Naive thymus-derived CD4-positive, alpha-beta T cell (primary cell): ENCODE measurements around the gene TPP1. TPM values are rescaled to one million over a fixed set of nuclear protein-coding genes. Genes with fewer than 3 reads are reported as not detected.

Experiments
- ATAC-seq: fragments of 150-1000 bp; cut with Tn5 transposase; 2 replicates; pipeline ENCODE4 v1.10.0; 2021; ENCODE audit warnings: mild to moderate bottlenecking, moderate library complexity
- CTCF ChIA-PET: fragments of 350-600 bp; sonication (Branson Sonifier 250); formaldehyde crosslinking; loops from one replicate; lab custom pipeline; 2021; ENCODE audit warnings: antibody characterized with exemption; lab: Charles Lee
- POLR2A ChIA-PET: fragments of 350-600 bp; sonication (Branson Sonifier 250); formaldehyde crosslinking; loops from one replicate; lab custom pipeline; 2021; ENCODE audit warnings: antibody characterized with exemption, inconsistent platforms; lab: Charles Lee
- DNase-seq, 9 donors: peaks; one replicate each; pipeline versions ENCODE4 v3.0.0 to v3.0.0-alpha.2; 2020 to 2022; ENCODE audit warnings: mixed read lengths in 1 of 9
- H3K27ac ChIP-seq: one replicate; pipeline ENCODE4 v1.7.0; 2013; ENCODE audit warnings: mild to moderate bottlenecking, low read depth, low read length, moderate library complexity
- H3K27me3 ChIP-seq, 2 donors: one replicate each; pipeline ENCODE4 v1.7.0; 2013; ENCODE audit warnings: low read length in 2 of 2, mild to moderate bottlenecking in 2 of 2, moderate library complexity in 2 of 2; ENCODE audit not compliant: control insufficient read depth in 2 of 2, insufficient read depth in 2 of 2
- H3K36me3 ChIP-seq, 3 experiments: 1 replicate in 2 of 3; 2 replicates in 1 of 3; pipeline ENCODE4 v1.7.0; 2013; ENCODE audit warnings: low read length in 3 of 3, mild to moderate bottlenecking in 3 of 3, moderate library complexity in 1 of 3; ENCODE audit not compliant: insufficient read depth in 3 of 3, control insufficient read depth in 2 of 3
- H3K4me1 ChIP-seq, 2 donors: one replicate each; pipeline ENCODE4 v1.7.0; 2013; ENCODE audit warnings: low read length in 2 of 2, mild to moderate bottlenecking in 2 of 2, moderate library complexity in 1 of 2; ENCODE audit not compliant: control insufficient read depth in 2 of 2, insufficient read depth in 2 of 2
- H3K4me3 ChIP-seq: 2 replicates; pipeline ENCODE4 v1.7.0; 2013; ENCODE audit warnings: mild to moderate bottlenecking, low read length
- H3K9me3 ChIP-seq, 3 experiments: 1 replicate in 2 of 3; 2 replicates in 1 of 3; pipeline ENCODE4 v1.7.0; 2013; ENCODE audit warnings: low read length in 3 of 3; ENCODE audit not compliant: control insufficient read depth in 2 of 3
- H3K27ac Mint-ChIP-seq, 9 donors: one replicate each; pipeline ENCODE4 v1.8.0; 2020 to 2022; ENCODE audit warnings: mixed read lengths in 9 of 9, mild to moderate bottlenecking in 8 of 9, moderate library complexity in 5 of 9, inconsistent platforms in 2 of 9
- H3K27me3 Mint-ChIP-seq, 5 donors: one replicate each; pipeline ENCODE4 v1.8.0; 2021 to 2022; ENCODE audit warnings: mixed read lengths in 5 of 5, mild to moderate bottlenecking in 1 of 5
- H3K36me3 Mint-ChIP-seq, 5 donors: one replicate each; pipeline ENCODE4 v1.8.0; 2020 to 2022; ENCODE audit warnings: mixed read lengths in 5 of 5, mild to moderate bottlenecking in 3 of 5, inconsistent platforms in 1 of 5
- H3K4me1 Mint-ChIP-seq, 7 donors: one replicate each; pipeline ENCODE4 v1.8.0; 2020 to 2022; ENCODE audit warnings: mixed read lengths in 7 of 7, mild to moderate bottlenecking in 3 of 7, inconsistent platforms in 1 of 7
- H3K4me3 Mint-ChIP-seq, 10 donors: one replicate each; pipeline ENCODE4 v1.8.0; 2020 to 2022; ENCODE audit warnings: mild to moderate bottlenecking in 10 of 10, mixed read lengths in 10 of 10, moderate library complexity in 6 of 10, inconsistent platforms in 2 of 10
- H3K9me3 Mint-ChIP-seq, 11 donors: one replicate each; pipeline ENCODE4 v1.8.0; 2020 to 2022; ENCODE audit warnings: mixed read lengths in 11 of 11, mild to moderate bottlenecking in 4 of 11, inconsistent platforms in 1 of 11, moderate library complexity in 1 of 11
- intact Hi-C, 2 donors: fragments of 100-400 bp; cut with micrococcal nuclease; formaldehyde crosslinking; loops; one replicate each; pipeline ENCODE4 v1.15.1; 2023
- polyA plus RNA-seq, 2 donors: library from polyadenylated mRNA; unstranded; fragments of 300-500 nt; fragmentation: Illumina TruSeq; gene quantifications; one replicate each; pipeline ENCODE4 v1.2.3, GENCODE V29; 2021
- total RNA-seq, 6 experiments: library from RNA in 5 of 6; stranded (reverse) in 5 of 6; gene quantifications; 1 replicate in 5 of 6; 2 replicates in 1 of 6; pipeline ENCODE4 v1.2.3 and lab custom pipeline; 2021 to 2026

The TPP1 gene
- total and polyA plus RNA-seq, 7 experiments from 2014 or later: 49.9 to 160 (median 116) TPM

- Mint-ChIP-seq H3K27me3 (no peaks in the 10 kb centered on the region), H3K27ac (no peak overlapping the region), H3K4me1 (peaks cover 0 to 12% (median 4%) of the 10 kb centered on the region in 7 donors), H3K4me3 (no peak overlapping the region), H3K36me3 (peaks cover 4 to 33% (median 25%) of the 10 kb centered on the region in 5 donors), H3K9me3 (no peaks in the 10 kb centered on the region)
- Histone ChIP-seq H3K9me3 (no peaks in the 10 kb centered on the region), H3K36me3 (no peaks in the 10 kb centered on the region), H3K4me3 (no peak overlapping the region), H3K27me3 (no peaks in the 10 kb centered on the region), H3K27ac (no peak overlapping the region), H3K4me1 (no peaks in the 10 kb centered on the region)
- intact Hi-C loops: no loop called here
- DNase-seq: no peak
- ChIA-PET CTCF (interaction anchor here (0.7 kb wide), 1 partner anchor 106 kb away, joined by 3 read pairs; no protein-coding TSS in a partner anchor), POLR2A (no interaction called here)
- ATAC-seq: no peak
Observed at GRCh38 chr11:6574816-6575715, 44.2 kb downstream of the TPP1 start.

- ChIA-PET POLR2A (no interaction called here), CTCF (no interaction called here)
- peaks cover 0 to 20% (median 4%) of the 10 kb centered on the region in 7 donors for H3K4me1 Mint-ChIP-seq
Observed at GRCh38 chr11:6572215-6572614, 47.0 kb downstream of the TPP1 start.

GRCh38 chr11:6571434-6572008, 47.7 kb downstream of the TPP1 start:
- no peak for DNase-seq
- Mint-ChIP-seq H3K27ac (no peak overlapping the region), H3K4me3 (no peak overlapping the region), H3K36me3 (peaks cover 4 to 34% (median 23%) of the 10 kb centered on the region in 5 donors), H3K9me3 (no peaks in the 10 kb centered on the region), H3K4me1 (peaks cover 0 to 18% (median 2%) of the 10 kb centered on the region in 7 donors), H3K27me3 (no peaks in the 10 kb centered on the region)
- H3K27me3 ChIP-seq: no peaks in the 10 kb centered on the region
- ATAC-seq: no peak
- H3K27ac ChIP-seq: no peak overlapping the region
- intact Hi-C loops: no loop called here
- H3K4me3 ChIP-seq: no peak overlapping the region
- peaks cover 0 to 2% (median 0%) of the 10 kb centered on the region in 3 experiments for H3K36me3 ChIP-seq
- H3K9me3 ChIP-seq: no peaks in the 10 kb centered on the region
- H3K4me1 ChIP-seq: no peaks in the 10 kb centered on the region
- ChIA-PET POLR2A (no interaction called here), CTCF (no interaction called here)

More at GRCh38 chr11:6572215-6572614, 47.0 kb downstream of the TPP1 start:
- Histone ChIP-seq H3K9me3 (no peaks in the 10 kb centered on the region), H3K36me3 (no peaks in the 10 kb centered on the region), H3K27ac (no peak overlapping the region), H3K4me3 (no peak overlapping the region), H3K4me1 (no peaks in the 10 kb centered on the region), H3K27me3 (no peaks in the 10 kb centered on the region)
- DNase-seq (no peak), ATAC-seq (no peak)
- intact Hi-C loops: no loop called here
- Mint-ChIP-seq H3K27ac (no peak overlapping the region), H3K27me3 (no peaks in the 10 kb centered on the region), H3K9me3 (no peaks in the 10 kb centered on the region), H3K4me3 (no peak overlapping the region), H3K36me3 (peaks cover 4 to 39% (median 25%) of the 10 kb centered on the region in 5 donors)

GRCh38 chr11:6570691-6571427, 48.4 kb downstream of the TPP1 start:
- no peak for DNase-seq
- intact Hi-C loops: no loop called here
- H3K36me3 ChIP-seq: peaks cover 0 to 6% (median 0%) of the 10 kb centered on the region in 3 experiments
- no peak overlapping the region for H3K4me3 Mint-ChIP-seq
- H3K27ac Mint-ChIP-seq: no peak overlapping the region
- H3K36me3 Mint-ChIP-seq: peaks cover 4 to 34% (median 21%) of the 10 kb centered on the region in 5 donors
- no peaks in the 10 kb centered on the region for H3K4me1 ChIP-seq
- H3K4me3 ChIP-seq: no peak overlapping the region
- H3K27ac ChIP-seq: no peak overlapping the region
- no peaks in the 10 kb centered on the region for H3K27me3 ChIP-seq
- CTCF ChIA-PET: no interaction called here
- no peaks in the 10 kb centered on the region for H3K9me3 Mint-ChIP-seq
- peaks cover 0 to 20% (median 0%) of the 10 kb centered on the region in 7 donors for H3K4me1 Mint-ChIP-seq
- no peaks in the 10 kb centered on the region for H3K27me3 Mint-ChIP-seq
- POLR2A ChIA-PET: no interaction called here
- no peak for ATAC-seq
- no peaks in the 10 kb centered on the region for H3K9me3 ChIP-seq

- CTCF ChIA-PET: no interaction called here
- intact Hi-C loops: no loop called here
Observed at GRCh38 chr11:6569706-6570105, 49.5 kb downstream of the TPP1 start.

GRCh38 chr11:6568191-6568918, 50.9 kb downstream of the TPP1 start:
- Histone ChIP-seq H3K9me3 (no peaks in the 10 kb centered on the region), H3K27me3 (no peaks in the 10 kb centered on the region), H3K27ac (no peak overlapping the region), H3K4me3 (no peak overlapping the region), H3K4me1 (no peaks in the 10 kb centered on the region), H3K36me3 (peaks cover 0 to 16% (median 0%) of the 10 kb centered on the region in 3 experiments)
- intact Hi-C loops: no loop called here
- peaks cover 0 to 25% (median 0%) of the 10 kb centered on the region in 7 donors for H3K4me1 Mint-ChIP-seq
- peaks cover 10 to 41% (median 17%) of the 10 kb centered on the region in 5 donors for H3K36me3 Mint-ChIP-seq
- ChIA-PET CTCF (interaction anchor here (0.6 to 1.2 kb wide), 2 partner anchors 36 to 44 kb away, joined by 3 read pairs; no protein-coding TSS in a partner anchor), POLR2A (no interaction called here)
- no peaks in the 10 kb centered on the region for H3K27me3 Mint-ChIP-seq
- H3K27ac Mint-ChIP-seq: no peak overlapping the region
- ATAC-seq (no peak), DNase-seq (no peak)
- no peaks in the 10 kb centered on the region for H3K9me3 Mint-ChIP-seq
- H3K4me3 Mint-ChIP-seq: no peak overlapping the region

More at GRCh38 chr11:6569706-6570105, 49.5 kb downstream of the TPP1 start:
- no peaks in the 10 kb centered on the region for H3K27me3 Mint-ChIP-seq
- H3K27me3 ChIP-seq: no peaks in the 10 kb centered on the region
- no peak overlapping the region for H3K4me3 Mint-ChIP-seq
- no peaks in the 10 kb centered on the region for H3K9me3 ChIP-seq
- peaks cover 0 to 6% (median 0%) of the 10 kb centered on the region in 3 experiments for H3K36me3 ChIP-seq
- peaks cover 5 to 41% (median 21%) of the 10 kb centered on the region in 5 donors for H3K36me3 Mint-ChIP-seq
- DNase-seq (no peak), ATAC-seq (no peak)
- no peaks in the 10 kb centered on the region for H3K9me3 Mint-ChIP-seq
- H3K27ac ChIP-seq: no peak overlapping the region
- POLR2A ChIA-PET: no interaction called here
- H3K27ac Mint-ChIP-seq: peak overlapping the region in 1 of 9 donors; percentile 48
- peaks cover 0 to 25% (median 0%) of the 10 kb centered on the region in 7 donors for H3K4me1 Mint-ChIP-seq
- H3K4me1 ChIP-seq: no peaks in the 10 kb centered on the region
- H3K4me3 ChIP-seq: no peak overlapping the region
